GM19397 (cell line): ENCODE data around the gene SRSF11.

Experiments
- ATAC-seq: cut with Tn5 transposase; IDR thresholded peaks from one replicate; pipeline ENCODE4 v1.9.1; 2021; ENCODE audit warnings: mild to moderate bottlenecking, moderate library complexity; ENCODE audit not compliant: unreplicated experiment

Gene SRSF11

DNA sequence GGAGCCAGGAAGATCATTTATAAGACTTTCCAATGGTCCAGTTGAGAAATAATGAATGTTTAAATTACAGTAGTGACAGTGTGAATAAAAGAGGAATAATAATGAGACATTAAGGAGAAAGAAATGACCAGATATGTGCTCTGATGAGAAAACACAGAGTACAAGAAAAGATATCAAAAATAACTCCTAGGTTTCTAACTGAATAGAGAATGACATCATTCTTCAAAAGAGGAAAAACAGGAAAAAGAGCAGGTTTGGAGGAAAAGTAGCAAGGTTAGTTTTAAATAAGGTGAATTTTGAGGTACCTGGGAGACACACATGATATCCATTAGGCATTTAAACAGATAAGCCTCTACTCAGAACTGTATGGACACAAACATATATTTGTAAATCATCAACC lies 78.3 kb downstream of the SRSF11 start:
- ATAC-seq: no peak
